GM23338 (cell line): ENCODE measurements around the gene BID. TPM values are rescaled to one million over a fixed set of nuclear protein-coding genes. Genes with fewer than 3 reads are reported as not detected.

Experiments
- ATAC-seq: fragments of 200-7000 bp; cut with Tn5 transposase; 3 replicates; pipeline ENCODE4 v1.9.1; 2020
- DNase-seq: peaks from one replicate; pipeline ENCODE4 v3.0.0-alpha.2; 2015; ENCODE audit warnings: low spot score
- H2AFZ ChIP-seq: fragments of 200-600 bp; sonication (generic); 2 replicates; pipeline ENCODE4 v1.8.0; 2016; ENCODE audit warnings: antibody characterized with exemption, mild to moderate bottlenecking, moderate library complexity
- H3F3A ChIP-seq: fragments of 200-600 bp; sonication (generic); replicated peaks from 2 replicates; pipeline ENCODE4 v1.8.0; 2017; ENCODE audit warnings: antibody characterized with exemption, mixed run types, low read depth
- H3K27ac ChIP-seq: fragments of 200-600 bp; sonication (generic); 2 replicates; pipeline ENCODE4 v1.6.1; 2016; ENCODE audit warnings: low read depth
- H3K27me3 ChIP-seq: fragments of 200-600 bp; sonication (generic); 2 replicates; pipeline ENCODE4 v1.8.0; 2016; ENCODE audit warnings: mild to moderate bottlenecking, mixed run types, moderate library complexity; ENCODE audit not compliant: insufficient read depth
- H3K36me3 ChIP-seq: fragments of 200-600 bp; sonication (generic); 2 replicates; pipeline ENCODE4 v1.8.0; 2016; ENCODE audit warnings: mild to moderate bottlenecking; ENCODE audit not compliant: insufficient read depth
- H3K4me1 ChIP-seq: fragments of 200-600 bp; sonication (generic); 2 replicates; pipeline ENCODE4 v1.8.0; 2016; ENCODE audit warnings: mild to moderate bottlenecking, moderate library complexity; ENCODE audit not compliant: insufficient read depth
- H3K4me2 ChIP-seq: fragments of 200-600 bp; sonication (generic); 2 replicates; pipeline ENCODE4 v1.7.1; 2017; ENCODE audit warnings: mixed run types
- H3K4me3 ChIP-seq: fragments of 200-600 bp; sonication (generic); 2 replicates; pipeline ENCODE4 v1.6.1; 2016; ENCODE audit warnings: mixed run types
- H3K79me2 ChIP-seq: fragments of 200-600 bp; sonication (generic); replicated peaks from 2 replicates; pipeline ENCODE4 v1.8.0; 2017; ENCODE audit warnings: mild to moderate bottlenecking; ENCODE audit not compliant: insufficient read depth
- H3K9me2 ChIP-seq: fragments of 200-600 bp; sonication (generic); 2 replicates; pipeline ENCODE4 v1.8.0; 2017; ENCODE audit not compliant: insufficient read depth
- H4K20me1 ChIP-seq: fragments of 200-600 bp; sonication (generic); replicated peaks from 2 replicates; pipeline ENCODE4 v1.8.0; 2017; ENCODE audit warnings: mild to moderate bottlenecking; ENCODE audit not compliant: insufficient read depth
- H3K27ac Mint-ChIP-seq: 2 replicates; pipeline ENCODE4 v1.8.0; 2020; ENCODE audit warnings: inconsistent platforms, mild to moderate bottlenecking, moderate library complexity, mixed read lengths
- H3K27me3 Mint-ChIP-seq: 3 replicates; pipeline ENCODE4 v1.8.0; 2022; ENCODE audit warnings: low read depth, mild to moderate bottlenecking, moderate library complexity, mixed read lengths, inconsistent platforms; ENCODE audit not compliant: insufficient read depth, poor library complexity
- H3K36me3 Mint-ChIP-seq: 3 replicates; pipeline ENCODE4 v1.8.0; 2021; ENCODE audit warnings: low read depth, mild to moderate bottlenecking, inconsistent platforms, moderate library complexity, mixed read lengths
- H3K4me1 Mint-ChIP-seq: 3 replicates; pipeline ENCODE4 v1.8.0; 2020; ENCODE audit warnings: mild to moderate bottlenecking, inconsistent platforms, mixed read lengths
- H3K4me3 Mint-ChIP-seq: 3 replicates; pipeline ENCODE4 v1.8.0; 2021; ENCODE audit warnings: moderate library complexity, mild to moderate bottlenecking, inconsistent platforms, mixed read lengths
- H3K9me3 Mint-ChIP-seq: 3 replicates; pipeline ENCODE4 v1.8.0; 2020; ENCODE audit warnings: moderate library complexity, mild to moderate bottlenecking, inconsistent platforms, mixed read lengths
- CREB1 ChIP-seq: fragments of 250-450 bp; sonication (Bioruptor Pico); IDR thresholded peaks from 2 replicates; pipeline ENCODE4 v1.5.0; 2020; ENCODE audit warnings: low read depth, mild to moderate bottlenecking, moderate library complexity
- CTCF ChIP-seq, 2 experiments: fragments of 200-600 bp in 1 of 2; sonication (generic) in 1 of 2; conservative IDR thresholded peaks; 2 replicates each; pipeline versions ENCODE4 v1.5.1 to v1.6.1; 2016 to 2017; ENCODE audit warnings: antibody characterized with exemption in 2 of 2, low read depth in 2 of 2, mild to moderate bottlenecking in 2 of 2, moderate library complexity in 1 of 2
- EZH2 ChIP-seq: fragments of 200-600 bp; sonication (generic); IDR thresholded peaks from one replicate; pipeline ENCODE4 v1.8.0; 2017; ENCODE audit warnings: antibody characterized with exemption, mild to moderate bottlenecking, low read depth; ENCODE audit not compliant: unreplicated experiment
- EZH2phosphoT487 ChIP-seq: fragments of 200-600 bp; sonication (generic); IDR thresholded peaks from one replicate; pipeline ENCODE4 v1.8.1; 2018; ENCODE audit warnings: antibody characterized with exemption; ENCODE audit not compliant: unreplicated experiment
- JUNB ChIP-seq: IDR thresholded peaks from one replicate; pipeline ENCODE4 v1.6.1; 2016; ENCODE audit warnings: antibody characterized with exemption; ENCODE audit not compliant: unreplicated experiment
- POLR2AphosphoS5 ChIP-seq: IDR thresholded peaks from 2 replicates; pipeline ENCODE4 v1.6.1; 2016; ENCODE audit warnings: antibody characterized with exemption, low read depth
- REST ChIP-seq: IDR thresholded peaks from one replicate; pipeline ENCODE4 v1.6.1; 2018; ENCODE audit warnings: antibody characterized with exemption; ENCODE audit not compliant: unreplicated experiment
- STAT1 ChIP-seq: IDR thresholded peaks from one replicate; pipeline ENCODE4 v1.6.1; 2016; ENCODE audit warnings: antibody characterized with exemption; ENCODE audit not compliant: unreplicated experiment
- ZNF114 ChIP-seq: fragments of 250-450 bp; sonication (Bioruptor Pico); IDR thresholded peaks from 2 replicates; pipeline ENCODE4 v1.5.0; 2020; ENCODE audit warnings: mild to moderate bottlenecking, moderate library complexity
- ZNF331 ChIP-seq: fragments of 250-450 bp; sonication (Bioruptor Pico); IDR thresholded peaks from 2 replicates; pipeline ENCODE4 v1.5.0; 2020; ENCODE audit warnings: low read depth, mild to moderate bottlenecking, moderate library complexity
- ZNF462 ChIP-seq: fragments of 250-450 bp; sonication (Bioruptor Pico); IDR thresholded peaks from 2 replicates; pipeline ENCODE4 v1.5.0; 2020; ENCODE audit warnings: mild to moderate bottlenecking, moderate library complexity
- polyA plus RNA-seq: library from polyadenylated mRNA; unstranded; fragments of >200 nt; fragmentation: Nextera tagmentation; extraction: Ambion mirVana; gene quantifications from 2 replicates; pipeline ENCODE4 v1.2.1, GENCODE V29; 2016
- total RNA-seq: library from RNA; depleted of rRNA; stranded (reverse); fragments of >200 nt; shearing (Covaris generic); gene quantifications from 2 replicates; pipeline ENCODE4 v1.2.3, GENCODE V29; 2014

The BID gene
- total and polyA plus RNA-seq, 2 experiments from 2014 or later: 65.1 to 125 TPM

- Mint-ChIP-seq H3K4me3 (no peak overlapping the region), H3K36me3 (no peaks in the 10 kb centered on the region; the same call in 2 of the 3 replicates), H3K27me3 (peaks cover 17% of the 10 kb centered on the region), H3K27ac (no peak overlapping the region), H3K9me3 (peaks cover 4% of the 10 kb centered on the region; the same call in 1 of the 3 replicates), H3K4me1 (peaks cover 24% of the 10 kb centered on the region)
- ATAC-seq (no peak), DNase-seq (no peak)
- Histone ChIP-seq H2AFZ (no peak overlapping the region), H3K36me3 (no peaks in the 10 kb centered on the region), H3K4me2 (no peak overlapping the region), H4K20me1 (no peaks in the 10 kb centered on the region), H3K27me3 (no peaks in the 10 kb centered on the region), H3K4me3 (no peak overlapping the region), H3K79me2 (no peaks in the 10 kb centered on the region), H3K4me1 (no peaks in the 10 kb centered on the region; the same call in 1 of the 2 replicates), H3K9me2 (no peaks in the 10 kb centered on the region), H3F3A (no peaks in the 10 kb centered on the region), H3K27ac (no peak overlapping the region)
- TF ChIP-seq STAT1: no peak
- TF ChIP-seq EZH2: no peak
- no peak for TF ChIP-seq REST
- TF ChIP-seq CREB1 (CRISPR knock-in tag): no peak
- TF ChIP-seq ZNF114 (CRISPR knock-in tag): no peak
- TF ChIP-seq ZNF462 (CRISPR knock-in tag): no peak
- TF ChIP-seq CTCF (conservative IDR thresholded peaks at IDR 0.05; ENCODE audit: low read depth in 2 of 2): no peak
- TF ChIP-seq ZNF331 (CRISPR knock-in tag): no peak
- TF ChIP-seq EZH2phosphoT487: no peak
- no peak for TF ChIP-seq POLR2AphosphoS5
- no peak for TF ChIP-seq JUNB
Observed at GRCh38 chr22:17780741-17781318, 6.6 kb upstream of the BID start.
